HG03025 (cell line): ENCODE measurements around the gene ACSL6.

Source experiments
- ATAC-seq: cut with Tn5 transposase; IDR thresholded peaks from one replicate; pipeline ENCODE4 v1.9.1; 2021; ENCODE audit warnings: mild to moderate bottlenecking, moderate library complexity; ENCODE audit not compliant: unreplicated experiment, low FRiP score

The ACSL6 gene

GRCh38 chr5:132011622-132012343 lies at the start of gene ACSL6:
Gene ACSL6 (minus strand): TSS chr5:132011658. CDS start chr5:132011553, 105 bp downstream.
- ATAC-seq: no peak

- no peak for ATAC-seq
These were observed 49.2 kb upstream of the ACSL6 start, which contains the start of gene IL3 for GRCh38 chr5:132060501-132061161. Gene IL3 (plus strand): TSS chr5:132060655. CDS start chr5:132060707, 52 bp downstream.

GRCh38 chr5:132059696-132060500 lies 48.4 kb upstream of the ACSL6 start:
- ATAC-seq: no peak

GRCh38 chr5:132059043-132059695 lies 47.7 kb upstream of the ACSL6 start:
- ATAC-seq: no peak

GRCh38 chr5:132058646-132059042 lies 47.2 kb upstream of the ACSL6 start:
- ATAC-seq: no peak

GRCh38 chr5:132057498-132058255 lies 46.2 kb upstream of the ACSL6 start:
- ATAC-seq: no peak

- no peak for ATAC-seq
These were observed 45.4 kb upstream of the ACSL6 start for GRCh38 chr5:132056610-132057497.

GRCh38 chr5:132055808-132056609 lies 44.6 kb upstream of the ACSL6 start:
- no peak for ATAC-seq

GRCh38 chr5:132055441-132055807 lies 44.0 kb upstream of the ACSL6 start:
- ATAC-seq: no peak

- no peak for ATAC-seq
These were observed 43.4 kb upstream of the ACSL6 start for GRCh38 chr5:132054697-132055440.

GRCh38 chr5:132054031-132054696 lies 42.7 kb upstream of the ACSL6 start:
- ATAC-seq: no peak

GRCh38 chr5:132053483-132053882 lies 42.0 kb upstream of the ACSL6 start:
- ATAC-seq: no peak

- ATAC-seq: no peak
These were observed 41.1 kb upstream of the ACSL6 start for GRCh38 chr5:132052520-132052919.

- ATAC-seq: no peak
These were observed 39.4 kb upstream of the ACSL6 start for GRCh38 chr5:132050661-132051552.

- no peak for ATAC-seq
These were observed 38.7 kb upstream of the ACSL6 start for GRCh38 chr5:132050136-132050535.

- ATAC-seq: no peak
These were observed 38.1 kb upstream of the ACSL6 start for GRCh38 chr5:132049559-132049958.
